ENCODE measurements around the gene YTHDF2. TPM values are rescaled to one million over a fixed set of nuclear protein-coding genes. Genes with fewer than 3 reads are reported as not detected.

The YTHDF2 gene
- total RNA-seq, 1 donor from 2014 or later: 62.6 TPM

DNA sequence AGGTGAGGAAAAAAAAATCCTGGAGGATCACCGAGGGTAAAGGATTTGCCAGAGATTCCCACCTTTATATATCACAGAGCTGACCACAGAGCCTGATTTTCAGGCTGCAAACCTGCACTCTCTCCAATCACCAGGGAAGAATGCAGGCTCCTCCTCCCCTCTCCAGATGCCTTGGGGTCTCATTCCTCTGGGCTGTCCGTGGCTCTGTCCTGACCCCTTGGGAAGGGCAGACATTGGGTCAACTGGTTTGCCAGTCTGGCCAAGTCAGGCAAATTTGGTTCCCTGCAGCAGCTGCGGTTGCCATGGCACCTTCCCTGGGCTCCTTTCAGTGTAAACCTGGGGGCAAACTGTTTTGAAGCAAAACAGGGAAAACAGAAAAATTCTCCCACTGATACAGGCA lies 63.6 kb downstream of the YTHDF2 start:
- DNase-seq (ENCODE audit: low read depth in 2 of 2): no peak

DNA sequence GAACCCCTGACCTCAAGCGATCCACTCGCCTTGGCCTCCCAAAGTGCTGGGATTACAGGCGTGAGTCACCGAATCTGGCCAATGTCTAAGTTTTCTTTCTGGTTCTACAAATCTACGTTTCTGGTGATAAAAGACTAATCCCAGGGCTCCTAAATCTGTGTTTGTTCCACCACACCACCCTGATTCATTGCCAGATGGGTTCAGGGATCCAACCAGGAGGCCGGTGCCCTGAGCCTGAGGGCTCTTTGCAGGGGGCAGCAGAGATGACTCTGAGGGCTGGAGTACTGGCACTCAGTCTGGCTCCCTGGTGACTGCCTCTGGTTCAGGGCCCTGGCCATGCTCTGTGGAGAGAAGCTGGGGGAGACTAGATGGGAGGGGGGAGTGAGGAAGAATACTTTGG lies 64.7 kb downstream of the YTHDF2 start:
- no peak for DNase-seq (ENCODE audit: low read depth in 2 of 2)

DNA sequence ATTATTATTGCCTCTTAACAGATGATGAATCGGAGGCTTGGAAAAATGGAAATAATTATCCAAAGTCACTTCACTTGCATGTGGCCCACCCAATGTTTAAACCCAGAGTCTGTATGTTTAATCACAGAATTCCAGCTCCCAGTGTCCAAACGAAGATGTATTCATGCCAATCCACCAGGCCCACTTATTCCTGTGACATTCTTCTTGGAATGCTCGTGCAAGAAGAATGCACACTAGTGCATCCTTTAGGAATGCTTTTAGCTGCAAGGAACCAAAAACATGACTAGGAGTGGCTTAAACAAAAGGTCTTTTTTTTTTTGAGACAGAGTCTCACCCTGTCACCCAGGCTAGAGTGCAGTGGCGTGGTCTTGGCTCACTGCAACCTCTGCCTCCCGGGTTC lies 66.3 kb downstream of the YTHDF2 start:
- no peak for DNase-seq (ENCODE audit: low read depth in 2 of 2)

DNA sequence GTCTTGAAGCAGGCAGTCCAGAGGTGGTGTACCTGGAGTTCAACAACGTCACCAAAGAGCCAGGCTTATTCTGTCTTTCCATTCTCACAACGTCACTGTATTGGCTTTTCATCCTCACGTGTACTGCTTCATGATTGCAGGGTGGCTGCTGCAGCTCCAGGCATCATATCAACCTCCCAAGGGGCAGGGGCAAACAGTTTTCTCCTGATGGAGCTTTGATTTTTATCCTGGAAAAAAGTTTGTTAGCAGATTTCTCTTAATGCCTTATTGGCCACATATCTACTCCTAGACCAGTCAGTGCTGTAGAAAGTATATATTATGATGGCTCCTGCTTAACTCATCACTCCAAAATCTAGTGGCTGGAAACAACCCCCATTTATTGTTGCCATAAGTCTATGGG lies 66.9 kb downstream of the YTHDF2 start:
- no peak for DNase-seq (ENCODE audit: low read depth in 2 of 2)

DNA sequence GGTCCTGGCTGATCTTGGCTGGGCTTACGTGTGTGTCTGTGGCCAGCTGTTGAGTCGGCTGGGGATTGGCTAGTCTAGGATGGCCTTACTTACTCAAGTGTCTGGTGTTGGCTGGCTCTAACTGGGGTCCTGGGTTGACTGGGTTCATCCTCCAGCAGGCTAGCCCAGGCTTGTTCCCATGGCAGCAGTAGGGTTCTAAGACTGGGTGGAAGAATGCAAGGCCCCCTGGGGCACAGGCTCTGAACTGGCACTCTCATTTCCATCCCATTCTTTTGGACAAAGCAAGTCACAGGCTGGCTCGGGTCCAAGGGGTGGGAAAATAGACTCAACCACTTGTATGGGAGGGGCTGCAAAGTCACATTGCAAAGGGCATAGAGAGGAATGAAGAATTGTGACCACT lies 67.3 kb downstream of the YTHDF2 start:
- no peak for DNase-seq (ENCODE audit: low read depth in 2 of 2)

DNA sequence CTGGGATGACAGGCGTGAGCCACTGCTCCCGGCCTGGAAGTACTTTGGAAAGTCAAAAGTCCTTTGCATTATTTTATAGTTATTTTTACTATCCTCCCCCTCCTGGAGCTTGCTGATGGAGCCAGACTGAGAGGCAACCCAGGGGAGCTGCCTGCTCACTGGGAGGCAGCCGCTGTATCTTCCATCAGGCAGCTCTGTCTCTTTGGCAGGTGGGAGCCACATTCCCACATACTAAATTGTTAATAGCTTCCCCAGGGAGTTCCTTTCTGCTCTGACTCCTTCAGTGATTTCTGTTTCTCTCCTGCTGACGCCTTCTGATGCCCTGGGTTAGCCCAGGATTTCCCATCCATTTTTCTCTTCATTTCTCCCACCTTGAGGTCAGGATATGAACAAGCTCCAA lies 70.3 kb downstream of the YTHDF2 start:
- no peak for DNase-seq (ENCODE audit: low read depth in 2 of 2)

DNA sequence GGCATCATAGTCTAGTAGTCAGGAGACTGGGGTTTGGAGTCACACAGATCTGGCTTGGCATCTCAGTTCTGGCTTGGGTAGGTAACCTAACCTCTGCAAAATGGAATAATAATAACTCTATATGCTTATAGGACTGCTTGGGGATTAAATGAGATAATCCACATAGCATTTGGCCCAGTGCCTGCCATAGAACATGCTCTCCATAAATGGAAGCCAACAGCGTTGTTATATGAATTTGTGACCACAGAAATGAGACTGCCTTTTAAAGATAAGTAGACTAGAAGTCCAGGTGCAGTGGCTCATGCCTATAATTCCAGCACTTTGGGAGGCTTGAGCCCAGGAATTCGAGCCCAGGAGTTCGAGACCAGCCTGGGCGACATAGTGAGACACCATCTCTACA lies 71.2 kb downstream of the YTHDF2 start:
- DNase-seq (ENCODE audit: low read depth in 2 of 2): no peak

DNA sequence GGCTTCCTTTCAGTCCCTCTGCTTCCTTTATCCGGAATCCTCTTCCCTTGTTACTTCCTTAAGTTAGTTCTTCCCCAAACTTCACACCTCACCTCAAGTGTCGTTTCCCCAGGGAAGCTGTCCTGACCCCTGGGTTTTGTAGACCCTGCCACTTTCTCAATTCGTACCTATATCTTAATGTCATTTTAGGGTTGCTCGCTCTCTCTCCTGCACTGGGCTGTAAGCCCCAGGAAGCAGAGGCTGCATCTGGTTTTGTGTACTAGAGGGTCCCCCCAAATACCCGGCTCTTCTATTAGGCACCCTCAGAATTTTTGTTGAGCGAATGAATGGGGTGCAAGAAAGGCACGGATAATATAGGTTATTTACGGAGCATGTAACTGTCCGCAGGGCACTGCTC lies 74.6 kb downstream of the YTHDF2 start:
- no peak for DNase-seq (ENCODE audit: low read depth in 2 of 2)

DNA sequence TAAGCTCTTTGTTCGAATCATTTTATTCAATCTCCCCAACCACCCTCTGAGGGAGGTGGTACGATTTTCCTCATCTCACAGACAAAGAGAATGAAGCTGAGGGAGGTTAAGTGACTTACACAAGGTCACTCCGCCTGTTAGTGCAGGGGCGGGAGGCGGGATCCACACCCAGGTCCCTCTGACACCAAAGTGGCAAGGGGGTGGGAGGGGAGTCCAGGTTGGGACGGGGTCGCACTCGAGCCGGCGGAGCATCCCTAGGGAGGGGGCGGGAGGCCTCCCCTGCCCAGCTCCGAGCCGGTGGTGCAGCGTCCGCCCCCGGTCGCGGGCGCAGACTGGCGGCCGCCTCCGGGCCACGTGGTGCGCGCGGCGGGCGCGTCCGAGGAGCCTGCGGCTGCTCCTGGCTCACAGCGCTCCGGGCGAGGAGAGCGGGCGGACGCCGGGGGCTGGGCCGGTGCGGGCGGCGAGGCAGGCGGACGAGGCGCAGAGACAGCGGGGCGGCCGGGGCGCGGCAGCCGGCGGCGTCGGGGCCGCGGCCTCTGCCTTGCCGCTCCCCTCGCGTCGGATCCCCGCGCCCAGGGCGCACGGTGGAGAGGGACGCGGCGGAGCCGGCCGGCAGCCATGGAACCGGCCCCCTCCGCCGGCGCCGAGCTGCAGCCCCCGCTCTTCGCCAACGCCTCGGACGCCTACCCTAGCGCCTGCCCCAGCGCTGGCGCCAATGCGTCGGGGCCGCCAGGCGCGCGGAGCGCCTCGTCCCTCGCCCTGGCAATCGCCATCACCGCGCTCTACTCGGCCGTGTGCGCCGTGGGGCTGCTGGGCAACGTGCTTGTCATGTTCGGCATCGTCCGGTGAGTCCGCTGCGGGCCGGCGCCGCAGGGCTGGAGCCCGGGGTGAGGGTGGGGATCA lies 75.3 kb downstream of the YTHDF2 start, which contains the start of gene OPRD1:
TSS of gene OPRD1 (plus strand) at position 405 of the 903 bp plus-strand sequence. CDS start at position 619, 214 bp downstream.
- no peak for DNase-seq (ENCODE audit: low read depth in 2 of 2)

DNA sequence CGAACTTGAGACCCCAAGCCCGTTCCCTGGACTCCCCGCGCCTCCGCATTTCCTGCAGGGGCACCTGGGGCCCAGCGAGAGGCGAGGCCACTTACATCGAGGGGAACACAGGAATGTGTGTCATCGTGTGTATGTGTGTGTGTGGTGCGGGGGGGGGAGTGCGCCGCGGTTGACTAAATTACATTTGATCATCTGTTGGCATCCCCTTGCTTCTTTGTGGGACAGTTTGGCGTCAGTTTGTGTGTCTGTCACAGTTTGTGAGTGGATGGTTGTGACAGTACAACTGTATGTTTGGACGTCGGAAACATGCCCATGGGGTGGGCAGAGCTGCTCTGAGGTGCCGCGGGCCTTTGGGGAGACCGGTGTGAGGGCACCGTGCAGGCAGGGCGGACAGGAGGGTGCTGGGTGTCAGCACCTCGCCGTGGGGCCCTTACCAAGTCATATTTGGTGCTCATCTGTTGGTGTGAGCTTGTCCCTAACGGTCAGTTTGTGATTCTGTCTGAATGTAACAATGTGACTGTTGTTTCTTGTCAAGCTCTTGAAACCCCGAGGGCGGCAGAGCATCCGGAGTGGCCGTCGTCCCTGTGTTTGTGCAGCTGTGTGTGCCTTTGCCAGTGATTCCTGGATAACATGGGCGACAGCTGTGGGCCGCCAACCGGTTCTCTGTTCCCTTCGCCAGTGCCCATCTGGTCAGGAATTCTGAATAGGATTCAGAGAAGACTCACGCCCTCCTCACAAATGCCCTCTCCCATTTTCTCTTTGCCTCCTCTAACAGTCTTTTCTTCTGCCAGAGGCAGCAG lies 76.1 kb downstream of the YTHDF2 start:
- DNase-seq (ENCODE audit: low read depth in 2 of 2): no peak

DNA sequence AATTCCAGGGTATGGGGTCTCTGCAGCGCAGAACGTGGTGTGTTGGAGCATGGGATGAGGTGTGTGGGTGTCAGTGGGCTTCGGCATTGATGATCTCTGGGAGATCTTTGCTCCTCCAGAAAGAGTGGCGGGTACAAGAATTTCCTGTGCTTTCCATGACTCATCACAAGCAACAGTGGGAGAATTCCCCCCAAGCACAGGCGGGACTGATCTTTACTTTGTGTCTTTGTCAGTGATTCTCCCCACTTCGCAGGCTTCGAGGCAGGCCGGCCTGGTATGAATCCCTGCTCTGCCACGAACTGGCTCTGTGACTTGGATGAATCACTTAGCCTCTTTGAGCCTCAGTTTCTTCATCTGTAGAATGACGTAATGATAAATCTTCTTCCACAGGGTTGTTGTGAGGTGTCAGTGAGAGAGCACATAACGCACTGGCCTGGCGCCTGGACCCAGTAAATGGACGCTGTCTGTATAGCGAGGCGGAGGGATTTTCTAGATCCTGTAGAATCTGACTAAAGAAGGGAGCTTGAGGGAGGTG lies 77.3 kb downstream of the YTHDF2 start:
- DNase-seq (ENCODE audit: low read depth in 2 of 2): no peak

DNA sequence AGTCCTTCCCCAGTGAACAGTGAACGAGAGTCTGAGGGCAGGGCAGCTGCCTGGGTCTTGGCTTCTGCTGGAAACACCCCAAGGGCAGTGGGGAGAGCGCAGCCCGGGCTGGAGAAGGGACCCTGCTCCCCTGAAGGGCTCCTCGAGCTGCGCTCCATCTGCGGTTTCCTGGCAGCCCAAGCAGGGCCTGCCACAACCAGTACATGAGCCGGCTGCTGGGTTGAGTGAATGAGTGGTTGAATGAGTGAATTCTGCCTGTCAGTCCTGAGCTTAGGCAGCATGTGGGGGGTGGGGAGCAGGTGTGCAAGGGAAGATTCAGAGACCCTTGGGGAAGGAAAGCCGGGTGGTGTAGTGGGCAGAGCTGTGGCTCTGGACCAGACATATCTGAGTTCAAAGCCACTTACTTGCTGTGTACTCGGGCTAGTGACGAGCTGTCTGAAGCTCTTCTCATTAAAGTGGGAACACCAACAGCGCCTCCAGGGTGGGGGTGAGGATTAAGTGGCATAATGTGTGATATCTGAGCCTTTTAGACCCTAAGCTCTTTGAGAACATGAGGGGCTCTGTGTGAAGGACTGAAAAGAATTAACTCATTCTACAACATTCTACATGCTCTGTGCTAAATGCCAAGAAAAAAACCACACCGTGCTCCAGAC lies 78.9 kb downstream of the YTHDF2 start:
- no peak for DNase-seq (ENCODE audit: low read depth in 2 of 2)

DNA sequence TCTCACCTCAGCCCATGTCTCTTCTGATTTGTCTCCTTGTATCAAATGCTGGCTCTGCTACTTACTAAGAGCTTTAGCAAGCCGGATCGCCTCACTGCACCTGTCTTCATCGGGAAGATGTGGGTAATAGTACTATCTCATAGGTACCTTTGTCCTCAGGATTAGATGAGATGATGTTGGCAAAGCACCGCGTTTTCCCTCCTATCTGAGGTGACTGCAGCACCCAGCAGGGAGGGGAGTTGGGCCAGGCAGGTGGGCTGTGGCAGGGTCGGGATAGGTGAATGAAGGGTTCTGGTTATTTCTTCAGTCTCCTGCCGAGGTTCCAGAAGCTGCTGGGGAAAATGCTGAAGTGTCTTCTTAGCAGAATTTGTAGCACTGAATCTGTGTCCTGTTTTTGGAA lies 80.4 kb downstream of the YTHDF2 start:
- no peak for DNase-seq (ENCODE audit: low read depth in 2 of 2)

DNA sequence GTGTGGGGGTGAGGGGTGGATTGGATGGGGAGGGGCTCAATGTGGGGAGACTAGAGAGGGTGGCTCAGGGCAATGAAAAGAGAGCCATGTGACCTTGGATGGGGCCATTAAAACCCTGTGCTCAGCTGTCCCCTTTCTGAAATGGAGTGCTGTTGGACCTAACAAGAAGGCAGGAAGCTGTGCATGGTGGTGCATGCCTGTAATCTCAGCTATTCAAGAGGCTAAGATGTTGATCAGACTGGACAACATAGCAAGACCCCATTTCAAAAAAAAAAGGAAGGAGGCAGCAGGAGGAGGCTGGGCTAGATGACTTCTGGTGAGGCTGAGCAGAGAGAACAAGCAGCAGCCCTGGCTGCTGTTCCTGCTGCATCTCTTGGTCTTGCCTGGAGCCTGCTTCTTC lies 82.3 kb downstream of the YTHDF2 start:
- DNase-seq (ENCODE audit: low read depth in 2 of 2): no peak

Other genes with a start within 250 kb of the YTHDF2 start
- gene RCC1, start 230.9 kb upstream of the YTHDF2 start, total RNA-seq: 41.6 and 52.4 TPM in 2 replicates
- gene TRNAU1AP, start 183.9 kb upstream of the YTHDF2 start, total RNA-seq: 18.8 and 20.7 TPM in 2 replicates
- gene RAB42, start 144.7 kb upstream of the YTHDF2 start, total RNA-seq: 5.6 and 11.4 TPM in 2 replicates
- gene TAF12, start 93.9 kb upstream of the YTHDF2 start, total RNA-seq: 18.7 and 24.0 TPM in 2 replicates
- gene RNU11, start 88.3 kb upstream of the YTHDF2 start, total RNA-seq: not detected in 2 replicates
- gene GMEB1, start 68.2 kb upstream of the YTHDF2 start, total RNA-seq: 5.3 and 7.5 TPM in 2 replicates
- not detected in 2 replicates for gene OPRD1, start 75.2 kb downstream of the YTHDF2 start, total RNA-seq
- gene EPB41, start 177.6 kb downstream of the YTHDF2 start, total RNA-seq: 16.0 and 19.5 TPM in 2 replicates

All from dermis microvascular lymphatic vessel endothelial cell (primary cell).